GM10847 (cell line): ENCODE measurements around the gene TMEM236.

Source experiments
- POLR2A ChIP-seq: IDR thresholded peaks from 2 replicates; pipeline ENCODE4 v1.6.1; 2011; ENCODE audit not compliant: insufficient read length; ENCODE audit errors: extremely low read depth

Gene TMEM236

DNA sequence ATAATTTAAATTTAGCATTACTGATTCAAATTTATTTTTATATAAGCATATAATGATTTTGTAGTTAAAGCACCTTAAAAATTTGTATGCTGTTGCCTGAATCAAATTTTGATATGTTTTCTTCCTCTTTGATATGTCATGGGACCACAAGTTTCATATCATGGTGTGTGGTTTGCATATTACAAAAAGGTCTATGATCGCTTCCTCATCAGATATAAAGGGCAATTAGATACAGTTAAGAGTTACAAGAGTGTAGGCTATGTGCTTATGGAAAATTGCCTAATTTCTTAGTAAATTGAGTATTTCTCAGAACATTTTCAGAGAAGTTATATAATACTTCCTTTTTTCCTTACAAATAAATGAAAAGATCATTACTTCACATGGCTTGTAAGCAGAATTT, 79.3 kb downstream of the TMEM236 start:
- no peak for TF ChIP-seq POLR2A

DNA sequence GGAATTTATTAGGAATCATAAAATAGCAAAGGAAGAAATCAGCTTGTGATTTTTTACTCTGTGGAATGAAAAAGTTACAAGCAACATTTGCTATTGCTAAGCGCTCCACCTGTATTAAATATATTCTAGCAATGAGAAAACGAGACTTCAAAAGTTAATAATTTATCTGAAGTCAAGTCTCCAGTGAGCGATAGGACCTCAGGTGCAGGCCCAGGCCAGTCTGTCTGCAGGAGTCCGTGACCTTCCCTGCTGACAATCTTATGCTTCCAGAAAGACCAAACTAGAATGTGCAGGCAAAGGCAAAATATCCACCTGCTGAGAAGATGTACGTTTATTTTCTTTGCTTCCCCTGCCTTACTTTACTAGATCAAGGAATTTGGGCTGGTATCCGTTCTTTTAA, 79.9 kb downstream of the TMEM236 start:
- TF ChIP-seq POLR2A: no peak

DNA sequence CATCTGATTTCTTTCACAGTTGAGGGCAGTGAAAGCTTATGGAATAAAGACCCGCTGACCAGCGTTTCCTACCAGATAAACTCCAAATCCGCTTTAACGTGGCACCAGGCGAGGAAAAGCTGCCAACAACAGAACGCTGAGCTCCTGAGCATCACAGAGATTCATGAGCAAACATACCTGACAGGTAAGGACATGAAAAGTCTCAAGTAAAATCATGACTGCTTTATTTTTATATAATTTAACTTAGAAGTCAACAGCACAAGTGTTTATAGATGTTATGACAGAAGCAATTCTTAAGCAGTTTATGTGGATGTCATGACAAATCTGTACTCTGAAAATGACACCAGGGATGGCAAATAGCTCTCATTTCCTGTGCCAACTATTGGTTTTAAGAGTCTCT, 81.7 kb downstream of the TMEM236 start:
- TF ChIP-seq POLR2A: no peak

DNA sequence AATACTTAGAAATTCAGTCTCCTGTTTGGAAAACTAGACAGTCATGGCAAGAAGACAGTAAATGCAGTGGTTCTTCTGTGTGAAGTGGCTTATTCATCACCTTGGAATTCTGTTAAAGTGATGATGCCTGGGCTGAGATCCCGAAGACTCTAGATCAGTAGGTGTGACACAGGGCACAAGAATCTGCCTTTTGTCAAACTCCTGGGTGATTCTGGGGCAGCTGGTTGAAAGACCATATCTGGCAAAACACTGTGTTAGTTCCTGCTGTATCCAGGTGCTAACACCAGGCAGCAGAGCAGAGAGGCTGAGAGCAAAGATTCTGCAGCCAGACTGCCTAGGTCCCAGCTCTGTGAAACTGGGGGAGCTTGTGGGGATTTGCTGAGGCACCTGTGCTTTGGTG, 83.7 kb downstream of the TMEM236 start:
- TF ChIP-seq POLR2A: no peak

DNA sequence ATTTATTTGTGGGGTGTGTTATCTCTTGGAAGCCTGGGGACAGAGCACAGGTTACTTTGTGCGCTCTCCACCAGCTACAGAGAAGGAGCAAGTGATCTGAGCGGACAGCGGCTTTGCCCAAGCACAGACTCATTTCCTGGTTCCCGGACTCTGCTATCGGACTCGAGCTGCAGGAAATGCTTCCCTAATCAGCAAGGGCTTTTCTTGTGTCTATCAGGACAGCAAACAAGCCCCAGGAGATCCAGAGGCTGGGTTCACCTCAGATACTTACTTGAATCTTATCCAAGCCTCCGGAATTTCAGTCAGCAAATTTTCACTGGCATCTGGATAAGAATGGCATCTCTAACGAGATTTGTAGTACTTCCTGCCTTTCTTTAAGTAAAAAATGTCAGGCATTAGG, 84.9 kb downstream of the TMEM236 start:
- no peak for TF ChIP-seq POLR2A

DNA sequence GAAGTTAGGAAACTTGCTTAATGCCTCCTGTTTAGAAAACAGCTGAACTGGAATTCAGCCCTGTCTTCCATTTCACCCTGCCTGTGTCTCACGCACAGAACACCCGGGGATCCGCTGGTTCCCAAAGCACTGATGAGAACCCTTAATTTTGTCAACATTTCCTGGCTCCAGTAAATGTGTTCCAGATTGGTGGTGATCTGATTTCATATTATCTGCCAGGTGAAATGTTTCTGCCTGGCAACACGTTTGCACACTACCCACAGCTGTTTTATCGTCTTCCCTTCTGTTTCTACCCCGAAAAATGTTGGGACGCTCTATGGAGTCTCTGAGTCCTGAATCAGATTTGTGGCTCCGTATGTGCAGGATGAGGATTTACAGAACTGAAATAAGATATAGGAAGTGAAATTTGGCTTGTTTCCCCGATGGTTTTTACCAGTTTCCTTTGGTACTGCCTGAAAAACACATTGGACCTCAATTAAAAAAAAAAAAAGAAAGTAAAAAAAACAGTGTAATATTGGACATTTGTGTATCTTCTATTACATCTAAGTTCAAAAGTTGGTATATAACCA, 86.2 kb downstream of the TMEM236 start:
- TF ChIP-seq POLR2A: no peak

DNA sequence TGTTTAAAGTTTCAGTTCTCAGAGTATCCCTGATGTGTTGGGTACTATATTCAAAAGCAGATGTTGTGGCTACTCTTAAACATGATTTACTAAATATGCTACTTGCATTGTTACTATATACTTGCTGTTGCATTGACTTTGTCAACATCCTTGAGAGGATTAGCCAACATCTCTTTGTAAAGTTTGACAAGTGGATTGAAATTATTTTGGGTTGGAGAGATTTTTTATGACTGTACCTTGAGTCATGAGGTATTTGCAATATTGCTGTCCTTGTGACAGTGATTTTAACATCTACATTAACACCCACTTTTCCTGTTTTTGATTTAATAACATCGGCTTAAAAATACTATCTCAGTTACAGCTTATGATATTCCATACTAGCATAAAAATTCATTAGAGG, 89.0 kb downstream of the TMEM236 start:
- no peak for TF ChIP-seq POLR2A

DNA sequence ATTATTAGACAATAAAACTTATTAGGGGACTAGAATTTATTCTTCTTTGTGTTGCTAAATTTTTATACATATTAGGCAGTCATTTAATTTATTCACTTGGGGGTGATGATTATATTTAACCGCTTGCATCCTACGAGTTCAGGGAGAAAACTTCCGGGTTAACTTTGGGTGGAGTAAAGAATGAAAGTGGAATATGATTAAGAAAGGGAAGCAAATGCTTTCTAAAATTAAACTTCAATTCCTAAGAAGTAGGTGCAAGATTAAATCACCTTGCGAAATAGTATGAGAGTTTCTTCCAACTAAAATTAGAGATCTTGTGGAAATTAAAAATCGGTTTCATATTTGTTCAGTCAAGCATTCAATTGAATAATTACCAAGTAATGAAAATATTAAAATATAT, 90.6 kb downstream of the TMEM236 start:
- no peak for TF ChIP-seq POLR2A

DNA sequence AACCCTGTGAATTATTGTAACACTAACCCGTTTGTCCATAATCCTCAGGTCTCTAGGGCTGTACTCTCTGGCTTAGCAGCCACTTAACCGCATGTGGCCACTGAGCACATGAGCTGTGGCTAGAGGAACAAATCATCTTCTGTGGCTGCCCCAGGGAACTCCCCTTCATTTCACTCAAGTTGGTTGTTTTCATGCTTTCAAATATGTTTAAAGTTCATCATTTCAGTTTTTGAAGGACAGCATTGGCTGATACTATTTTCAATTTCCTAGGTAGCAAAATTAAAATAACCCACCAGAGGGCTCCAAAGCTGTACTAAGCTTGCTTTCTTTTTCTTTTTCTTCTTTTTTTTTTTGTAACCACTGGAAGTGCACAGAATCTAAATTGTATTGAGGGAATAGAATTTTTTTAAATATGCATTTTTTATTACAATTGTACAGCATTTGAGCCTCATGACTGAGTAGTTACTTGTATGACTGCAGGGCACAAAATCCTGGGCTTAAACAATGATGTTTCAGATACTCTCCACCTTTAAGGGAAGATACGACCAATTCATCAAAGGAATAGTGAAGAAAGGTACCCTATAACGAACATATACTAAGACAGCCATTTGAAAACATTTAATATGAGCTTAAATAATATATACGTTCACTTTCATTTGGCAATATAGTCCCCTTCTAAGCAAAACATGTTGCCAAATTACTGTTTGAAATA, 95.7 kb downstream of the TMEM236 start:
- TF ChIP-seq POLR2A: no peak

DNA sequence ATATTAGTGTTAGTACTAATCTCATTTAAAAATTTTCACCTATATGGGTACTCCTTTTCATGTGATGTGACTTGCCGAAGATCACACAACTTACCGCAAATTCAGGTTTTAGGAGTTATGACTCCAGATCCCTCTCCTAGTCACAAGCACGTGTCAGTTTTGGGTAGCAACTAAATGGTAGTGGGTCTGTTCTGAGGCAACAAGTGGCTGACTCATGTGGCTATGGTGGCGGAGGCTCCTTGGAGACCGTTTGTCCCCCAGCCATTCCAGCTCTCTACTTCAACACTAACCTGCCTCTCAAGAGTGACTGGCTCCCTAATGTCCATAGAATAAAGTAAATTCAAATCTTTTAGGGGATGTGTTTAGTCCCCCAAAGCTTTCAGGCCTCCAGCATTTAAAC, 96.6 kb downstream of the TMEM236 start:
- no peak for TF ChIP-seq POLR2A
